Uterus (tissue), 2 donors: Measurements from ENCODE around the gene C3orf52.

ENCODE experiments used
- CTCF ChIP-seq, 4 experiments: fragments of 200-600 bp in 2 of 4; fragments of 450-650 bp in 2 of 4; sonication (generic) in 2 of 4; IDR thresholded peaks; one replicate each; pipeline ENCODE4 v1.5.1; 2016 to 2019; ENCODE audit warnings: antibody characterized with exemption in 4 of 4, mild to moderate bottlenecking in 2 of 4, moderate library complexity in 1 of 4
- POLR2A ChIP-seq, 2 donors: fragments of 450-650 bp; IDR thresholded peaks; one replicate each; pipeline ENCODE4 v1.6.1; 2016; ENCODE audit warnings: antibody characterized with exemption in 2 of 2, mild to moderate bottlenecking in 1 of 2, moderate library complexity in 1 of 2

DNA sequence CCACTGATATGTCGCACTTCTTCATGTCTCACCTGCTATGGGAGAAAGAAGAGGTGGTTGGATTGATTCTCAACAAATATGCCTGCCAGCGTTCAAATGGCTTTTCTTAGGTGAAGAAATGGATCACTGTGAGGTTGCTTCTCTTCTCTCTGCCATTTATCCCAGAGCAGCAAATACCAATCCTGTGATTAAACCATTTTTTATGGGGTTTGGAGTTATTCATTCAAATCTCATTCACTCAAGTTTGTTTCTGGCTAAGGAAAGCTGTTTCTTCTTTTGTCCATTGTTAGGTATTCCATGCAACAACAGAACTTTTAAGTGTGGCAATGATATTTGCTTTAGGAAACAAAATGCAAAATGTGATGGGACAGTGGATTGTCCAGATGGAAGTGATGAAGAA is 12.2 kb upstream of the C3orf52 start:
- TF ChIP-seq CTCF (IDR thresholded peaks at IDR 0.05) (no peak), POLR2A (IDR thresholded peaks at IDR 0.05) (no peak)
